ENCODE results near the gene ARL15. TPM values are rescaled to one million over a fixed set of nuclear protein-coding genes. Genes with fewer than 3 reads are reported as not detected.

ARL15 gene
- total RNA-seq, 1 experiment from 2014 or later = 28.3 TPM

- no peak for DNase-seq (ENCODE audit: low spot score)
Measured at GRCh38 chr5:54285686-54286085, 24.7 kb downstream of the ARL15 start.

- DNase-seq (ENCODE audit: low spot score) = no peak
Measured at GRCh38 chr5:54284586-54284985, 25.8 kb downstream of the ARL15 start.

- DNase-seq (ENCODE audit: low spot score) = no peak
Measured at GRCh38 chr5:54282876-54283275, 27.5 kb downstream of the ARL15 start.

GRCh38 chr5:54281960-54282692 is 28.2 kb downstream of the ARL15 start:
- DNase-seq (ENCODE audit: low spot score) = no peak

GRCh38 chr5:54279960-54280359 is 30.4 kb downstream of the ARL15 start:
- DNase-seq (ENCODE audit: low spot score) = no peak

- DNase-seq (ENCODE audit: low spot score) = no peak
Measured at GRCh38 chr5:54278979-54279717, 31.2 kb downstream of the ARL15 start.

GRCh38 chr5:54278036-54278830 is 32.1 kb downstream of the ARL15 start:
- no peak for DNase-seq (ENCODE audit: low spot score)

- no peak for DNase-seq (ENCODE audit: low spot score)
Measured at GRCh38 chr5:54276048-54276447, 34.3 kb downstream of the ARL15 start.

GRCh38 chr5:54275361-54275760 is 35.0 kb downstream of the ARL15 start:
- DNase-seq (ENCODE audit: low spot score) = no peak

- no peak for DNase-seq (ENCODE audit: low spot score)
Measured at GRCh38 chr5:54274944-54275343, 35.4 kb downstream of the ARL15 start.

GRCh38 chr5:54273715-54274114 is 36.7 kb downstream of the ARL15 start:
- DNase-seq (ENCODE audit: low spot score) = no peak

GRCh38 chr5:54272746-54273145 is 37.6 kb downstream of the ARL15 start:
- no peak for DNase-seq (ENCODE audit: low spot score)

- DNase-seq (ENCODE audit: low spot score) = no peak
Measured at GRCh38 chr5:54270326-54270725, 40.0 kb downstream of the ARL15 start.

GRCh38 chr5:54264574-54264973 is 45.8 kb downstream of the ARL15 start:
- DNase-seq (ENCODE audit: low spot score) = no peak

GRCh38 chr5:54263447-54263846 is 46.9 kb downstream of the ARL15 start:
- DNase-seq (ENCODE audit: low spot score) = no peak

GRCh38 chr5:54261596-54261995 is 48.8 kb downstream of the ARL15 start:
- no peak for DNase-seq (ENCODE audit: low spot score)

- no peak for DNase-seq (ENCODE audit: low spot score)
Measured at GRCh38 chr5:54259981-54260380, 50.4 kb downstream of the ARL15 start.

GRCh38 chr5:54259090-54259489 is 51.3 kb downstream of the ARL15 start:
- DNase-seq (ENCODE audit: low spot score) = no peak

GRCh38 chr5:54257366-54258118 is 52.8 kb downstream of the ARL15 start:
- DNase-seq (ENCODE audit: low spot score) = no peak

GRCh38 chr5:54254482-54255198 is 55.7 kb downstream of the ARL15 start:
- no peak for DNase-seq (ENCODE audit: low spot score)

GRCh38 chr5:54251981-54252380 is 58.4 kb downstream of the ARL15 start:
- DNase-seq (ENCODE audit: low spot score) = peak; percentile 12

Data from A172 (cell line).